Activated B cell treated with CpG ODN at 0.5 μM for 24 hours (primary cell): Measurements from ENCODE around the gene SCAMP4. TPM values are rescaled to one million over a fixed set of nuclear protein-coding genes. Genes with fewer than 3 reads are reported as not detected.
A peak's percentile ranks its signal among the peaks of the same experiment; 100 is the strongest.

Experiments used
- ATAC-seq: fragments of 200-7000 bp; cut with Tn5 transposase; one replicate; pipeline ENCODE4 v1.10.0; 2021; ENCODE audit warnings: low read depth, mild to moderate bottlenecking, moderate library complexity
- CTCF ChIA-PET: fragments of 350-600 bp; sonication (Branson Sonifier 250); formaldehyde crosslinking; loops from one replicate; lab custom pipeline; 2021; ENCODE audit warnings: antibody characterized with exemption; lab: Charles Lee
- POLR2A ChIA-PET: fragments of 350-600 bp; sonication (Branson Sonifier 250); formaldehyde crosslinking; loops from one replicate; lab custom pipeline; 2021; ENCODE audit warnings: antibody characterized with exemption; lab: Charles Lee
- DNase-seq: peaks from one replicate; pipeline ENCODE4 v3.0.0; 2022
- H3K27ac Mint-ChIP-seq: one replicate; pipeline ENCODE4 v1.8.0; 2020; ENCODE audit warnings: mixed read lengths
- H3K27me3 Mint-ChIP-seq: one replicate; pipeline ENCODE4 v1.8.0; 2021; ENCODE audit warnings: mixed read lengths
- H3K36me3 Mint-ChIP-seq: one replicate; pipeline ENCODE4 v1.8.0; 2021; ENCODE audit warnings: low read depth, mixed read lengths
- H3K4me1 Mint-ChIP-seq: one replicate; pipeline ENCODE4 v1.8.0; 2021; ENCODE audit warnings: mixed read lengths
- H3K4me3 Mint-ChIP-seq: one replicate; pipeline ENCODE4 v1.8.0; 2020; ENCODE audit warnings: mild to moderate bottlenecking, mixed read lengths
- H3K9me3 Mint-ChIP-seq: one replicate; pipeline ENCODE4 v1.8.0; 2020; ENCODE audit warnings: mixed read lengths
- CTCF ChIP-seq: fragments of 200-600 bp; IDR thresholded peaks from one replicate; pipeline ENCODE4 v1.8.0; 2022; ENCODE audit warnings: antibody characterized with exemption, mild to moderate bottlenecking
- intact Hi-C: fragments of 100-400 bp; cut with micrococcal nuclease; formaldehyde crosslinking; loops from one replicate; pipeline ENCODE4 v1.15.1; 2024
- total RNA-seq: library from RNA; stranded (reverse); gene quantifications from 2 replicates; pipeline ENCODE4 v1.2.3, GENCODE V29; 2022

Gene SCAMP4
- total RNA-seq, 1 donor from 2014 or later = 59.7 TPM

GRCh38 chr19:1907563-1908363 lies 2.6 kb downstream of the SCAMP4 start:
- ChIA-PET CTCF (no interaction called here), POLR2A (interaction anchor here (0.6 to 1.4 kb wide), 3 partner anchors 10 to 754 kb away, joined by 4 to 9 read pairs (median 8); no protein-coding TSS in a partner anchor)
- Mint-ChIP-seq H3K36me3 (peaks cover 7% of the 10 kb centered on the region), H3K4me1 (peaks cover 60% of the 10 kb centered on the region), H3K4me3 (no peak overlapping the region), H3K9me3 (no peaks in the 10 kb centered on the region), H3K27ac (no peak overlapping the region), H3K27me3 (no peaks in the 10 kb centered on the region)
- no peak for ATAC-seq
- intact Hi-C loops = no loop called here
- TF ChIP-seq CTCF = no peak
- DNase-seq = no peak

GRCh38 chr19:1908364-1908678 lies 3.1 kb downstream of the SCAMP4 start:
- CTCF ChIA-PET = no interaction called here
- no peak for TF ChIP-seq CTCF
- intact Hi-C loops = no loop called here

GRCh38 chr19:1909761-1910080 lies 4.5 kb downstream of the SCAMP4 start:
- POLR2A ChIA-PET = interaction anchor here (1.0 kb wide), 1 partner anchor 10 kb away, joined by 6 read pairs; no protein-coding TSS in a partner anchor
- Mint-ChIP-seq H3K36me3 (peaks cover 14% of the 10 kb centered on the region), H3K4me3 (no peak overlapping the region), H3K9me3 (no peaks in the 10 kb centered on the region), H3K27ac (no peak overlapping the region), H3K27me3 (no peaks in the 10 kb centered on the region), H3K4me1 (peaks cover 41% of the 10 kb centered on the region)
- intact Hi-C loops = no loop called here
- ATAC-seq (no peak), DNase-seq (no peak)
- CTCF ChIA-PET = no interaction called here
- no peak for TF ChIP-seq CTCF

More at GRCh38 chr19:1908364-1908678, 3.1 kb downstream of the SCAMP4 start:
- H3K27me3 Mint-ChIP-seq = no peaks in the 10 kb centered on the region
- DNase-seq (no peak), ATAC-seq (no peak)
- peaks cover 12% of the 10 kb centered on the region for H3K36me3 Mint-ChIP-seq
- POLR2A ChIA-PET = interaction anchor here (1.4 kb wide), 1 partner anchor 11 kb away, joined by 4 read pairs; no protein-coding TSS in a partner anchor
- H3K4me1 Mint-ChIP-seq = peaks cover 54% of the 10 kb centered on the region
- no peak overlapping the region for H3K27ac Mint-ChIP-seq
- no peaks in the 10 kb centered on the region for H3K9me3 Mint-ChIP-seq
- no peak overlapping the region for H3K4me3 Mint-ChIP-seq

- Mint-ChIP-seq H3K27ac (peak overlapping the region; percentile 42), H3K4me1 (peaks cover 36% of the 10 kb centered on the region), H3K36me3 (peaks cover 16% of the 10 kb centered on the region), H3K4me3 (no peak overlapping the region), H3K27me3 (no peaks in the 10 kb centered on the region), H3K9me3 (no peaks in the 10 kb centered on the region)
- ChIA-PET CTCF (no interaction called here), POLR2A (interaction anchor here (0.7 to 1.0 kb wide), 2 partner anchors 11 to 13 kb away, joined by 6 read pairs; no protein-coding TSS in a partner anchor)
- TF ChIP-seq CTCF = no peak
- no peak for ATAC-seq
- intact Hi-C loops = no loop called here
- DNase-seq = no peak
Observed at GRCh38 chr19:1910177-1910576, 5.0 kb downstream of the SCAMP4 start.

- intact Hi-C loops = no loop called here
- H3K4me3 Mint-ChIP-seq = no peak overlapping the region
- H3K36me3 Mint-ChIP-seq = peaks cover 18% of the 10 kb centered on the region
- CTCF ChIA-PET = no interaction called here
- POLR2A ChIA-PET = interaction anchor here (0.6 to 1.6 kb wide), 4 partner anchors 8 to 35 kb away, joined by 3 to 6 read pairs (median 4); no protein-coding TSS in a partner anchor
- DNase-seq (no peak), ATAC-seq (no peak)
- H3K9me3 Mint-ChIP-seq = no peaks in the 10 kb centered on the region
- peaks cover 30% of the 10 kb centered on the region for H3K4me1 Mint-ChIP-seq
- TF ChIP-seq CTCF = no peak
- no peak overlapping the region for H3K27ac Mint-ChIP-seq
- no peaks in the 10 kb centered on the region for H3K27me3 Mint-ChIP-seq
Observed at GRCh38 chr19:1911098-1911497, 5.9 kb downstream of the SCAMP4 start.
